Activated CD4-positive, alpha-beta T cell treated with anti-CD3 and anti-CD28 coated beads for 1 hour (primary cell): ENCODE data around the gene TMEM272.
A peak's percentile ranks its signal among the peaks of the same experiment; 100 is the strongest.

ENCODE experiments used
- DNase-seq: peaks from one replicate; pipeline ENCODE4 v3.0.0-alpha.2; 2020

TMEM272 gene

DNA sequence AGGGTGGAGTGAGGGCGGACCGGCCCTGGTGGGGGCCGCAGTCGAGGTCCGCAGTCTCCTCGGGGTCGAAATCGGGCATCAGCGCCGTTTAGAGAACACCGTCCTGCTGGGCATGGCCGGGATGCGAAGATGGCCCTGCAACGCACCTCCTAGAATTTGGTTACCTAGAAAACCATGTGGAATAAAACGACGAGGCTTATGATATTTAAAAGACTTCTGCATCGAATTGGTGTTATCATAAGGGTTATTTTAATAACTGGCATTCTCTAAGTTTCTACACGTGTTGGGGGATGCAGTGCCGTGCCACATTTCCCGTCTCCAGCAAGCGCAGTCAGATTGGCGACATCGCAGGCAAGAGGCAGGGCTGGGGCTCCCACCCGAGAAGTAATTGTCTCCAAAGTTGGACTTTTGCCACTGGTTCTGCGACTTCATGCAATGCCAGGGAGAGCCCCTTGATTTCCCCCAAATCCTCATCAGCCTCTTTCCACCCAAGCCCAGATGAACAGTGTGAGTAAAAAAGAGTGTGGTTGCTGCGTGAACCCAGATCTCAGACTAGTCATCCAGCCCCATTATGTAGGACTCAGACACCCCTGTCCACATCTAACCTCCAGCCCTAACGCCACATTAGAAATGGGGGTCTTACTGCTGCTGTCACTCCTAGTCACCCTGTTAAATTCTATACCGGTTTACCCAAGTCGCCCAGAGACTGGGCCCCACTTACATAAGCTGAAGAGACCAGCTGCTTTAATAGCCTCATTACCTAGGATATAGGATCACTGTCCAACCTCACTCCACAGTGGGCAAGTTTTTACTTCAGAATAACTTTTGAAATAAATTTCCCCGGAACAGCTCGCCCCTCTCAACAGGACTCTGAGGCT is 40.4 kb downstream of the TMEM272 start:
- DNase-seq, result no peak

- peak; percentile 76 for DNase-seq
Measured at GRCh38 chr13:51803422-51804294, 41.3 kb downstream of the TMEM272 start, which contains the start of gene DHRS12. TSS of gene DHRS12 (minus strand) at chr13:51804163. CDS start at chr13:51799659, 4,504 bp downstream.

GRCh38 chr13:51802631-51803418 is 42.2 kb downstream of the TMEM272 start:
- DNase-seq, result no peak

DNA sequence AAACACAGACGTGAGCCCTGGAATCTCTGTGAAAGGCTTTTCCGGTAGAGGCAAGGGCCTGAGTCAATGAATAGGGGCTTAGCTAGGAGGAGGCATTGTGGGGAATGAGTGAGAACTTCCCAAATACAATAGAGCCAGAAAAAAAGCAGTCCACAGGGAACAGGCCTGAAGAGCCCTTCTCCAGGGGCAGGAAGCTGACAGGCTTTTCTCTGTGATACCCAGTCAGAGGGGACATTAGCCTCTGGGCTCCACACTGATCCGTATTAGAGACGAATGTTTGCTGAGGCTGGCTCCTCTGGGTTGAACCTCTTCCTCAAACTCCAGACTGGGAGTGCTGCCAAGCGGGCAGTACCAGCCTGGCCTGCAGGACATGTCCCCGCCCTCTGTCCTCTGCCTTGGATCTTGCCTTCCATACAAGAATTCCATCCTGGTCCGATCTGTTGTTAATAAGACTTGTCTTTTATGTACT is 43.3 kb downstream of the TMEM272 start:
- DNase-seq, result no peak

- DNase-seq, result no peak
Measured at GRCh38 chr13:51800486-51800885, 44.5 kb downstream of the TMEM272 start.

- no peak for DNase-seq
Measured at GRCh38 chr13:51799261-51799660, 45.7 kb downstream of the TMEM272 start.

GRCh38 chr13:51797664-51798488 is 47.1 kb downstream of the TMEM272 start:
- peak; percentile 46 for DNase-seq

DNA sequence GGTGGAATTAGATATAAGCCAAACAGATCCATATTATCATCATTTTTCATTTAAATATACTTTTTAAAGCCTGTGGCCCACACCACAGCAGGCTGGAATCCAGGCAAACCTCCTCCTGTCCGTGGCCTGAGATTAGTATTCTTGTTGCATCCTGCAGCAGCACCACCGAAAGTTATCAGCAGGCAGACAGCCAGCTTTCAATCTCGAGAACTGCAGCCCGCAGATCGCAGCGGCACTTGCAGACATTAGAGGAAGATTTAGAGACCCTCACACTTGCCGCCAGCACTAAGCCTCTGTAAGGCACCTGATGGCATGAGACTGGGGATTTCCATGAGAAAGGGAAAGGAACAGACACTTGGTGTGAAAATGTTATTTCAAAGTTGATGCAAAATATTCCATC is 48.4 kb downstream of the TMEM272 start:
- DNase-seq, result no peak

DNA sequence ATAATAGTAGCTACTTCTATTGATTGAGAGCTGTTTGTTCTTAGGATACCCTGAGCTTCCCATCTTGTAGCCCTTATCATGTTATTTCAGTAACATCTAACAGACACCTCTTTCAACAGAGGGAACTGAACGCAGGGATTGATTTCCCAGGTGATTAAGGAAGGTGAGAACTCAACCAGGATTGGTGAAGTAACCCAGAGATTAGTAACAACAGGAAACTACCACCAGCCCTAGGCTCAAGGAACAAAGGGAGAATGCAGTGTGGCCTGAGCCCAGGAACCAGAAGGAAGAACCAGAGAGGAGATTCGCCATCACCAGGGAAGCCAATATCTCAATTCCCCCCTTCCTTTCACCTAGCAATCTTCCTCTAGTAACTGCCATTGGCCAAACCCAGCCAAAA is 49.6 kb downstream of the TMEM272 start:
- no peak for DNase-seq

DNA sequence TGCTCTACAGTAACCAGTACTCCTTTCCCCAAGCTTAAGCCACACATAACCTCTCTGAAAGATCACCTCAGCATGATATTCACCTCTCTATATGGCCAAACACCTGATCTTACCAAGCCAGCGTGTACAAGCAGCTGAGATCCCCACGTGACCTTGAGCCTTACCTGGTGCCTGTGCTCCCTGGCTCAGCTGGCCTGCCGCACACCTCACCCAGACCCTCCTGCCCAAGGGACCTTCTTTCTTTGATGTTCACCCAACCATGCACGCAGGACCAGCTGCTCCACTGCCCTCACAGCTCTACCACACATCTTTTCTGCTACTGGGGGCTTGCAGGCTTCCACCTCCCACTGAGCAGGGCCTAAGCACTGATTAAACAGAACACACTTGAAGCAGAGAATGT is 50.0 kb downstream of the TMEM272 start:
- no peak for DNase-seq

DNA sequence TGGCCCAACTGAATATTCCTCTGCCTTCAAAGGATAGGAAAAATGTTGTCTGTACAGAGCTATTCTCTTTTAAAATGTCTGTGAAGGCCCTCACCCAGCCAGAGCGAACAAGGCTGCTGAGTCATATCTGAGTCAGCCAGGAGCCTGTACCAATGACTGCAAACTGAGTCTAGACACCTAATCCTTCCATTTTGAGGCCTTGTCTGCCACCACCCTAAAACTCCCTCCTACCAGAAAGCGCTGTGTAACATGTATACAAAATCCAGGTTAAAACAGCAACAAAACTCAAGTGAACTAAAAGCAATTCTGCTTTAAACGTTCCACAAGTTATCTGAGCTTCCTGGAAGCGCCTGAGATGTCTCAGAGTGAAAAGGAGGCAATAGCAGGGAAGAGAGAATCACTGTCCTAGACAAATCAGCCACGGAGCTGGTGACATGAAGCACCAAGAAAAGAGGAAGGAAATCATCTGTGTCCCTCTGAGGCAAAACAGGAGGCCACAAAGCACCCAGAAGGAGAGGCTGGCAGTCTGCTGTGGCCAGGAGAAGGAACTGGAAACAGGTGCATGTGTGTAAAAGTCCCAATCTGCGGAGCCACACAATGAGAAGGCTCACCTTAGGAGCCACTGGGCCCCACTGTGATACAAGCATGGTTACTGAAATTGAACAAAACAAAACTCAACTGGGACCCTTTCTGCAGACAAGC is 51.3 kb downstream of the TMEM272 start:
- no peak for DNase-seq

DNA sequence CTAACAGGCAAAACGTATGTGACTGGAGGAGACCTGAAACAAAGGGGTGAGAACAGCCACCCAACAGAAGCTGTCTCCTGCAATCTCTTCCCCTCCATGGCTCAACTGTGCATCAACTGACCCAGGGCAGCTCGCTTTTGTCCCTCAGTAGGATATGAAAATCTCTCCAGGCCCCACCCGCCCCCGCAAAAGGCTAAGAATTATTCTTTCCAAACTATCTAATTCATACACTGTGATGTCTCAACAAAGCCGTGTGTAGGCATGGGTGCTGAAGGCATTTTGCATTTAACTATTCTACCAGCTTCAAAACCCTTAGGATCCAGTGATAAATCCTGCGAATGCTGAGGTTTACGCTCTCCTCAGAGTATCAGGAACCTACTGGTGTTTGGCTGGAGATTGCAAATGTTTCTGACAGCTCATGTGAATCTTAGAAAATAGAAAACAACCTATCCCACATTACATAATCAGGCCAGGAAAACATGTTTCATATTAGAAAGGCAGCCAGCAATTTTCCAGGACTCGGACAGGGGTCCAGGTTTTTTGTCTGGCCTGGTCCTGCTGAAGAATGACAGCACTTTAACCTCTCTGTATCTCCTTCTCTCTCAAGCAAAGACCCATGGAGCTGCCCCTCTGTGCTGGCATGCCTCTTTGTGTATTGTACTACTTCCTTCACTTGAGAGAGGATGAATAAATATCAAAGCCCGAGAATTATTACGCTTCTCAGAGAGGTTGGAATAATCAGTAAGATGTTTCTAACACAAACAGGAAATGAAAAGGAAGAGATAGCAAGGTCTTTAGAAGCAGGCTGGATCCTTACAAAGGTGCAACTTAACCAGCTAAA is 58.3 kb downstream of the TMEM272 start:
- DNase-seq, result no peak

DNA sequence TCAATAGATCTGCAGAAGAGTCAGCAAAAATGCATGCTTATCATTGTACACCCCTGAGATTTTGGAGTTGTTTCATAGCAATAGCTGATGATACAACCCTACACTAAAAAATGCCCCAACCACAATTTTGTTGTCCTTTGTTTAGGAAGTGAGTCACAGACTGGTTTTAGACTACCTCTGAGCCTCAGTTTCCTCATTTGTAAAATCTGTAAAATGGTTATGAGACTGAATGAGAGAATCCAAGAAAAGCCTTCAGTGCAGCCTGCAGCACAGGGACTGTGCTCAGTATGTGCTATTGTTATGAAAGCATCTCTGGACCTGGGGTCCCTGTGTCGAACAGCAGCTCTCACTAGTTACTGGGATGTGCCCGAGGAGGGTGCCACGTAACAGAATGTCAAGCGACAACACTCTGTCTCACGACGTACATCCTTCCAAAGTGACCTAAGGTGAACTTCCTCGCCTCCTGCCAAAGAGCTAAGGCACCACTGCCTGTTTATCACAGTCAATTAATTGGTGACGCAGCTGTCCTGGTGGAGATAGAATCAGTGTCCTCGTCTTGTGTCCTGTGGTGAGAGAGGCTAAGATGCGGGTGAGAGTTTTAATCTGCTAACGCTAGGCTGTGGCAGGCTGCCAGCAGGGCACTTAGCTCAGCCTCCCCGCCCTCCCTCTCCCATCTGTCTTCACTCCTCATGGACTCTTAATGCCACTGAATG is 59.1 kb downstream of the TMEM272 start:
- no peak for DNase-seq

GRCh38 chr13:51784097-51784496 is 60.9 kb downstream of the TMEM272 start:
- no peak for DNase-seq

- DNase-seq, result no peak
Measured at GRCh38 chr13:51783428-51784094, 61.4 kb downstream of the TMEM272 start.

- DNase-seq, result no peak
Measured at GRCh38 chr13:51782026-51782710, 62.8 kb downstream of the TMEM272 start.

- no peak for DNase-seq
Measured at GRCh38 chr13:51781246-51782022, 63.5 kb downstream of the TMEM272 start.

GRCh38 chr13:51780099-51780498 is 64.9 kb downstream of the TMEM272 start:
- DNase-seq, result no peak
